ENCODE data around the gene ADK. TPM values are rescaled to one million over a fixed set of nuclear protein-coding genes. Genes with fewer than 3 reads are reported as not detected.

ADK gene
- total RNA-seq, 1 donor from 2014 or later: 31.9 TPM

- Mint-ChIP-seq H3K27ac (ENCODE audit: unreplicated experiment) (peak overlapping the region; percentile 61), H3K4me3 (ENCODE audit: unreplicated experiment) (no peak overlapping the region), H3K9me3 (ENCODE audit: low read depth) (peaks cover 11% of the 10 kb centered on the region), H3K27me3 (ENCODE audit: low read depth) (no peaks in the 10 kb centered on the region), H3K4me1 (ENCODE audit: low read depth) (peaks cover 15% of the 10 kb centered on the region), H3K36me3 (ENCODE audit: low read depth) (peaks cover 6% of the 10 kb centered on the region)
- no peak for DNase-seq (ENCODE audit: low spot score)
- no peak for TF ChIP-seq CTCF (IDR thresholded peaks at IDR 0.05)
These were observed 489.3 kb downstream of the ADK start for GRCh38 chr10:74640134-74640921.

- peaks cover 5% of the 10 kb centered on the region for H3K36me3 Mint-ChIP-seq (ENCODE audit: low read depth)
- H3K27ac Mint-ChIP-seq (ENCODE audit: unreplicated experiment): no peak overlapping the region
- H3K9me3 Mint-ChIP-seq (ENCODE audit: low read depth): peaks cover 9% of the 10 kb centered on the region
- H3K4me3 Mint-ChIP-seq (ENCODE audit: unreplicated experiment): no peak overlapping the region
- no peak for TF ChIP-seq CTCF (IDR thresholded peaks at IDR 0.05)
- no peaks in the 10 kb centered on the region for H3K27me3 Mint-ChIP-seq (ENCODE audit: low read depth)
- no peak for DNase-seq (ENCODE audit: low spot score)
- peaks cover 18% of the 10 kb centered on the region for H3K4me1 Mint-ChIP-seq (ENCODE audit: low read depth)
These were observed 490.6 kb downstream of the ADK start for GRCh38 chr10:74641659-74642058.

DNA sequence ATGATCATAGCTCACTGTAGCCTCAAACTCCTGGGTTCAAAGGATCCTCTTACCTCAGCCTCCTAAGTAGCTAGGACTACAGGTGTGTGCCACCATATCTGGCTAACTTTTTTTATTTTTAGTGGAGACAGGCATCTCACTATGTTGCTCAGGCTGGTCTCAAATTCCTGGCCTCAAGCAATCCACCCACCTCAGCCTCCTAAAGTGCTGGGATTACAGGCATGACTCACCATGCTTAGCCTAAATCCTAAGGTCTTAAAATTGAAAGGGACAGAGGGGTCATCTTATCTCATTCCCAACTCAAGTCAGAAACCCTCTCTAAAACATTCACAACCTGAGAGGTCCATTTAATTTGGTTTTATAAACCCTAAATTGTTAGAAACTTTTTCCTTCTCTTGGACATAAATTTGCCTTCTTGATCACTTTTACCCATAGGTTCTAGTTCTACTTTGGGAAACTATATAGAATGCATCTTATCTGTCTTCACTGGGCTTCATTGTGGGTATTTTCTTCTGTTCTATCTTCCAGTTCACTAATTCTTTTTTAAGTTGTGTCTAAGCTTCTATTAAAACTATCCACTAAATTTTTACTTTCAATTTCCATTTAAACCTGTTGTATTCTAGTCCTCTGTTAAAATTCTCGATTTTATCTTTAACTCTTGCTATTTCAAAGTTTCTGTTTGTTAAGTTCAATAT lies 492.0 kb downstream of the ADK start:
- Mint-ChIP-seq H3K36me3 (ENCODE audit: low read depth) (peaks cover 5% of the 10 kb centered on the region), H3K4me3 (ENCODE audit: unreplicated experiment) (no peak overlapping the region), H3K27me3 (ENCODE audit: low read depth) (no peaks in the 10 kb centered on the region), H3K27ac (ENCODE audit: unreplicated experiment) (no peak overlapping the region), H3K9me3 (ENCODE audit: low read depth) (peaks cover 9% of the 10 kb centered on the region), H3K4me1 (ENCODE audit: low read depth) (peaks cover 18% of the 10 kb centered on the region)
- no peak for TF ChIP-seq CTCF (IDR thresholded peaks at IDR 0.05)
- DNase-seq (ENCODE audit: low spot score): no peak

DNA sequence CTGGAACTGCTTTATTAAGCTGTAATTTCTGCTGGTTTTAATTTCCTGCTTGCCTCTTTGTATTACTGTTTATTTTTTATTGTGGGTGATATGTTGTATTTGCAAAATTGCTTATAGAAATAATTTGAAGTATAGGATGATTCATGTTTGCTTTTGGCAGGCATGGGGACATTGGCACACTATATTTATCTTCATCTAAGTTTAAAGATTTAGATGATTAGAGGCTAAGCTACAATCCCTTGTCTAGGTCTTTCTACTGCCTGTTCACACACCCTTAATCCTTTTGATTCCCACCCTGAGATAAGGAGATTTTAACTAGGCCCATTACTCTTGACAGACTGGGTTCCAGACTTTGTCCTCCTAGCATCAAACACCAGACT lies 492.6 kb downstream of the ADK start:
- no peak for DNase-seq (ENCODE audit: low spot score)
- TF ChIP-seq CTCF (IDR thresholded peaks at IDR 0.05): no peak
- Mint-ChIP-seq H3K27ac (ENCODE audit: unreplicated experiment) (no peak overlapping the region), H3K9me3 (ENCODE audit: low read depth) (peaks cover 9% of the 10 kb centered on the region), H3K36me3 (ENCODE audit: low read depth) (peaks cover 5% of the 10 kb centered on the region), H3K4me3 (ENCODE audit: unreplicated experiment) (no peak overlapping the region), H3K4me1 (ENCODE audit: low read depth) (peaks cover 18% of the 10 kb centered on the region), H3K27me3 (ENCODE audit: low read depth) (no peaks in the 10 kb centered on the region)

DNA sequence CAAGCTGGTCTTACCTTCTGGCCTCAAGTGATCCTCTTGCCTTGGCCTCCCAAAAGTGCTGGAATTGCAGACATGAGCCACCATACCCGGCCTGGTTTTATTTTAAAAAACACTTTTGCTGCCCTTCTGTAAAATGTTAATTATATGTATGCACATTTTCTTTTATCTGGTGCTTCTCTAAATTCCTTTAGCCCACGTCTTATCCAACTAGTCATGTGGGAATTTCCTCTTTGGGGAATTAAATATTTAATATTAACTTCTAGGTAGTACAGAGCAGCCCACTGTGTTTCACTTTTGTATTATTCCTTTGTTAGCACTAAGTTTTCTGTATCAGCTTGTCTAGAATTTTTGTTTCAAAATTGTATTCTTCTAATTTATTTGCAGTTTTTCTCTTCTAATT lies 493.7 kb downstream of the ADK start:
- Mint-ChIP-seq H3K4me1 (ENCODE audit: low read depth) (peaks cover 18% of the 10 kb centered on the region), H3K27ac (ENCODE audit: unreplicated experiment) (no peak overlapping the region), H3K9me3 (ENCODE audit: low read depth) (peaks cover 9% of the 10 kb centered on the region), H3K4me3 (ENCODE audit: unreplicated experiment) (no peak overlapping the region), H3K36me3 (ENCODE audit: low read depth) (peaks cover 5% of the 10 kb centered on the region), H3K27me3 (ENCODE audit: low read depth) (no peaks in the 10 kb centered on the region)
- DNase-seq (ENCODE audit: low spot score): no peak
- no peak for TF ChIP-seq CTCF (IDR thresholded peaks at IDR 0.05)

All from chondrocyte (in vitro differentiated cells).